Measurements from ENCODE around the gene KANTR.

KANTR gene

DNA sequence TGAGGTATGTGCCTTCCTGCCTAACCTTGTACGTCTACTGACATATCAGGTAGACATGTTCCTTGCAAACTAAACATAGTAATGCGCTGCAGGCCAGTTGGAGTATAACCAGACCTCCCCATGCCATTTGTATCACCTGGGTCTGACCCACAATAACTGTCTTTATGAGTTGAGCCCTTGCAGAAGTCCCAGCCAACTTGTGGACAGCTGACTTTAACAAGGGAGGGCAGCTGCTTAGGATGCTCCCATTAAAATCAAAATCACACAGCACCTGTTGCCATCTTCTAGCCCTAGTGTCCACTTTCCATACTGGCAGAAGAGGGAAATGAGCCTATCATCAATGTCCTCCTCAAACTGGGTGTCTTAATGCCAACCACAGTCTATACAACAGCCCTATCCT is 41.6 kb downstream of the KANTR start:
- no peak for TF ChIP-seq CREB1 (IDR thresholded peaks at IDR 0.05; ENCODE audit: low read depth)
- TF ChIP-seq TAF1 (IDR thresholded peaks at IDR 0.05; ENCODE audit: low read depth): no peak
- no peak for TF ChIP-seq TCF12 (IDR thresholded peaks at IDR 0.05; ENCODE audit: low read depth)
- TF ChIP-seq, protein P1, sequence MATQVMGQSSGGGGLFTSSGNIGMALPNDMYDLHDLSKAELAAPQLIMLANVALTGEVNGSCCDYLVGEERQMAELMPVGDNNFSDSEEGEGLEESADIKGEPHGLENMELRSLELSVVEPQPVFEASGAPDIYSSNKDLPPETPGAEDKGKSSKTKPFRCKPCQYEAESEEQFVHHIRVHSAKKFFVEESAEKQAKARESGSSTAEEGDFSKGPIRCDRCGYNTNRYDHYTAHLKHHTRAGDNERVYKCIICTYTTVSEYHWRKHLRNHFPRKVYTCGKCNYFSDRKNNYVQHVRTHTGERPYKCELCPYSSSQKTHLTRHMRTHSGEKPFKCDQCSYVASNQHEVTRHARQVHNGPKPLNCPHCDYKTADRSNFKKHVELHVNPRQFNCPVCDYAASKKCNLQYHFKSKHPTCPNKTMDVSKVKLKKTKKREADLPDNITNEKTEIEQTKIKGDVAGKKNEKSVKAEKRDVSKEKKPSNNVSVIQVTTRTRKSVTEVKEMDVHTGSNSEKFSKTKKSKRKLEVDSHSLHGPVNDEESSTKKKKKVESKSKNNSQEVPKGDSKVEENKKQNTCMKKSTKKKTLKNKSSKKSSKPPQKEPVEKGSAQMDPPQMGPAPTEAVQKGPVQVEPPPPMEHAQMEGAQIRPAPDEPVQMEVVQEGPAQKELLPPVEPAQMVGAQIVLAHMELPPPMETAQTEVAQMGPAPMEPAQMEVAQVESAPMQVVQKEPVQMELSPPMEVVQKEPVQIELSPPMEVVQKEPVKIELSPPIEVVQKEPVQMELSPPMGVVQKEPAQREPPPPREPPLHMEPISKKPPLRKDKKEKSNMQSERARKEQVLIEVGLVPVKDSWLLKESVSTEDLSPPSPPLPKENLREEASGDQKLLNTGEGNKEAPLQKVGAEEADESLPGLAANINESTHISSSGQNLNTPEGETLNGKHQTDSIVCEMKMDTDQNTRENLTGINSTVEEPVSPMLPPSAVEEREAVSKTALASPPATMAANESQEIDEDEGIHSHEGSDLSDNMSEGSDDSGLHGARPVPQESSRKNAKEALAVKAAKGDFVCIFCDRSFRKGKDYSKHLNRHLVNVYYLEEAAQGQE (IDR thresholded peaks at IDR 0.05; ENCODE audit: low read depth): no peak
- no peak for TF ChIP-seq YY1 (IDR thresholded peaks at IDR 0.05; ENCODE audit: low read depth)
- TF ChIP-seq EP300 (IDR thresholded peaks at IDR 0.05; ENCODE audit: borderline replicate concordance): no peak
- TF ChIP-seq NFIC (IDR thresholded peaks at IDR 0.05): no peak
- TF ChIP-seq CEBPB (IDR thresholded peaks at IDR 0.05): no peak
- no peak for TF ChIP-seq USF1 (IDR thresholded peaks at IDR 0.05)
- no peak for TF ChIP-seq TEAD4 (IDR thresholded peaks at IDR 0.05)
- TF ChIP-seq ZBTB7A (IDR thresholded peaks at IDR 0.05; ENCODE audit: low read depth): no peak
- TF ChIP-seq EGR1 (IDR thresholded peaks at IDR 0.05): no peak
- TF ChIP-seq RAD21 (IDR thresholded peaks at IDR 0.05; ENCODE audit: low read depth): no peak
- TF ChIP-seq FOXM1 (IDR thresholded peaks at IDR 0.05; ENCODE audit: borderline replicate concordance, low read depth): no peak
- TF ChIP-seq MAX (IDR thresholded peaks at IDR 0.05): no peak

DNA sequence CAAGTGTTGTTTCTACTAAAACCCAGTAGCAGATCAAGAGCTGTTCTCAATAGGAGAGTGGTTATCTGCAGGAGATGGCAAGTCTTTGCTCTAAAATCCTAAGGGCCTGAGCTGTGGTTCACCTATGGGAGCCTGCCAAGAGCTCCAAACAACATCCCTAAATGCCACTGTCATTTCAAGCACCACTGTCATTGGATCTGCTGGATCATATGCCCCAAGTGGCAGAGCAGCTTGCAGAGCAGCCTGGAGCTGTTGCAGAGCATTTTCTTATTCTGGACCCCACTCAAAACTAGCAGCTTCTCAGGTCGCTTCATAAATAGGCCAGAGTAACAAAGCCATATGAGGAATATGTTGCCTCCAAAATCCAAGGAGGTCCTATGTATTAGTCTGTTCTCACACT is 59.6 kb downstream of the KANTR start:
- TF ChIP-seq MAX (IDR thresholded peaks at IDR 0.05) (no peak), RAD21 (IDR thresholded peaks at IDR 0.05; ENCODE audit: low read depth) (no peak), NFIC (IDR thresholded peaks at IDR 0.05) (no peak), TEAD4 (IDR thresholded peaks at IDR 0.05) (no peak), TAF1 (IDR thresholded peaks at IDR 0.05; ENCODE audit: low read depth) (no peak)

GRCh38 chrX:53155512-53156206 is 61.7 kb downstream of the KANTR start:
- TF ChIP-seq MAX (IDR thresholded peaks at IDR 0.05) (no peak), TAF1 (IDR thresholded peaks at IDR 0.05; ENCODE audit: low read depth) (no peak), EGR1 (IDR thresholded peaks at IDR 0.05) (no peak), EP300 (IDR thresholded peaks at IDR 0.05; ENCODE audit: borderline replicate concordance) (no peak), ZBTB7A (IDR thresholded peaks at IDR 0.05; ENCODE audit: low read depth) (no peak), NFIC (IDR thresholded peaks at IDR 0.05) (no peak), FOXM1 (IDR thresholded peaks at IDR 0.05; ENCODE audit: borderline replicate concordance, low read depth) (no peak)

GRCh38 chrX:53156207-53156596 is 62.3 kb downstream of the KANTR start:
- TF ChIP-seq MAX (IDR thresholded peaks at IDR 0.05): no peak
- no peak for TF ChIP-seq YY1 (IDR thresholded peaks at IDR 0.05; ENCODE audit: low read depth)
- TF ChIP-seq, protein P1 (IDR thresholded peaks at IDR 0.05; ENCODE audit: low read depth): no peak
- no peak for TF ChIP-seq CREB1 (IDR thresholded peaks at IDR 0.05; ENCODE audit: low read depth)
- no peak for TF ChIP-seq EGR1 (IDR thresholded peaks at IDR 0.05)
- TF ChIP-seq TEAD4 (IDR thresholded peaks at IDR 0.05): no peak
- no peak for TF ChIP-seq TAF1 (IDR thresholded peaks at IDR 0.05; ENCODE audit: low read depth)
- no peak for TF ChIP-seq EP300 (IDR thresholded peaks at IDR 0.05; ENCODE audit: borderline replicate concordance)
- TF ChIP-seq FOXM1 (IDR thresholded peaks at IDR 0.05; ENCODE audit: borderline replicate concordance, low read depth): no peak
- TF ChIP-seq ZBTB7A (IDR thresholded peaks at IDR 0.05; ENCODE audit: low read depth): no peak
- no peak for TF ChIP-seq TCF12 (IDR thresholded peaks at IDR 0.05; ENCODE audit: low read depth)

DNA sequence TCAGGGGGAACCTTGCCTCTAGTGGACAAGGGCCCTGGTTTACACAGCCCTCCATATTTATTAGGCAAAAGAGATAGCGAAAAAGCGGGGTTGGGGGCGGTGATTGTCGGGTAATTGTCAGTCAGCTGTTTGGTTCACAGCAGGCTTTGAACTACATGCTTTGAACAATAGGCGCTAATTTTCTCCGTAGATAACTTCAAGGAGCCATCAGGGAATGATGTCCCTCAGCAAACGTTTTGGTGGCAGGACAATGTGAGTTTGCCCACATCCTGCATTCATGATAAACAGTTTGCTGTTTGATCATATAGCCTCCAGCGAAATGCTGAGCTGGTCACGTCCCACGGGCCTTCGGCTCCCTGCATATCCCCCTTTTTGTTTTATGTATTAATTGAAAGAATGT is 65.2 kb downstream of the KANTR start:
- TF ChIP-seq YY1 (IDR thresholded peaks at IDR 0.05; ENCODE audit: low read depth) (no peak), EP300 (IDR thresholded peaks at IDR 0.05; ENCODE audit: borderline replicate concordance) (no peak), RAD21 (IDR thresholded peaks at IDR 0.05; ENCODE audit: low read depth) (no peak), ZBTB7A (IDR thresholded peaks at IDR 0.05; ENCODE audit: low read depth) (no peak), USF1 (IDR thresholded peaks at IDR 0.05) (no peak), FOXM1 (IDR thresholded peaks at IDR 0.05; ENCODE audit: borderline replicate concordance, low read depth) (no peak), CEBPB (IDR thresholded peaks at IDR 0.05) (no peak), CREB1 (IDR thresholded peaks at IDR 0.05; ENCODE audit: low read depth) (no peak), EGR1 (IDR thresholded peaks at IDR 0.05) (no peak), TAF1 (IDR thresholded peaks at IDR 0.05; ENCODE audit: low read depth) (no peak), TEAD4 (IDR thresholded peaks at IDR 0.05) (no peak), MAX (IDR thresholded peaks at IDR 0.05) (no peak), NFIC (IDR thresholded peaks at IDR 0.05) (no peak), TCF12 (IDR thresholded peaks at IDR 0.05; ENCODE audit: low read depth) (no peak)
- TF ChIP-seq, protein P1 (IDR thresholded peaks at IDR 0.05; ENCODE audit: low read depth): no peak

All from Ishikawa (cell line).